Lung (tissue), 12 donors: ENCODE measurements around the gene HDHD3. TPM values are rescaled to one million over a fixed set of nuclear protein-coding genes. Genes with fewer than 3 reads are reported as not detected.

ENCODE experiments used
- ATAC-seq: fragments of 200-7000 bp; cut with Tn5 transposase; one replicate; pipeline ENCODE4 v1.9.1; 2020; ENCODE audit warnings: moderate number of reproducible peaks; ENCODE audit not compliant: insufficient read depth, low FRiP score
- DNase-seq, 3 donors: peaks; one replicate each; pipeline ENCODE4 v3.0.0-alpha.2; 2013 to 2017
- H3K27ac ChIP-seq, 2 donors: one replicate each; pipeline ENCODE4 v1.5.1; 2013; ENCODE audit warnings: mild to moderate bottlenecking in 2 of 2, moderate library complexity in 2 of 2, control low read depth in 1 of 2, inconsistent platforms in 1 of 2, low read depth in 1 of 2, low read length in 1 of 2
- H3K27me3 ChIP-seq, 3 donors: one replicate each; pipeline ENCODE4 v1.5.1; 2013; ENCODE audit warnings: low read length in 2 of 3; ENCODE audit not compliant: control insufficient read depth in 3 of 3, insufficient read depth in 3 of 3
- H3K36me3 ChIP-seq, 4 donors: one replicate each; pipeline ENCODE4 v1.5.1; 2013; ENCODE audit warnings: low read length in 4 of 4, mild to moderate bottlenecking in 1 of 4, moderate library complexity in 1 of 4; ENCODE audit not compliant: control insufficient read depth in 4 of 4, insufficient read depth in 4 of 4
- H3K4me1 ChIP-seq, 5 donors: one replicate each; pipeline ENCODE4 v1.5.1; 2013; ENCODE audit warnings: low read length in 5 of 5, mild to moderate bottlenecking in 2 of 5, moderate library complexity in 1 of 5; ENCODE audit not compliant: control insufficient read depth in 5 of 5, insufficient read depth in 5 of 5
- H3K4me3 ChIP-seq: one replicate; pipeline ENCODE4 v1.5.1; 2013; ENCODE audit warnings: mild to moderate bottlenecking, control low read depth, moderate library complexity
- H3K9ac ChIP-seq, 2 donors: one replicate each; pipeline ENCODE4 v1.5.1; 2013; ENCODE audit warnings: low read length in 2 of 2, control low read depth in 1 of 2; ENCODE audit not compliant: insufficient read depth in 1 of 2
- H3K9me3 ChIP-seq, 4 donors: one replicate each; pipeline ENCODE4 v1.5.1; 2013; ENCODE audit warnings: low read length in 3 of 4, mild to moderate bottlenecking in 1 of 4, moderate library complexity in 1 of 4; ENCODE audit not compliant: control insufficient read depth in 4 of 4, insufficient read depth in 3 of 4
- CTCF ChIP-seq: IDR thresholded peaks from 2 replicates; pipeline ENCODE4 v1.5.1; 2012; ENCODE audit warnings: mild to moderate bottlenecking; ENCODE audit errors: control extremely low read depth, extremely low read depth
- WGBS, 2 donors: extraction: QIAGEN DNeasy Blood & Tissue Kit; methylation state at CpG; one replicate each; pipeline ENCODE4 v1.1.7; 2013; 5-methylcytosine and 5-hydroxymethylcytosine counted together
- polyA plus RNA-seq, 2 donors: library from polyadenylated mRNA; stranded (reverse); fragments of 200-250 nt; gene quantifications; one replicate each; pipeline ENCODE4 v1.2.1, GENCODE V29; 2013
- total RNA-seq, 2 donors: library from RNA; depleted of rRNA in 1 of 2; stranded (reverse); fragments of >200 nt in 1 of 2; gene quantifications; one replicate each; pipeline ENCODE4 v1.2.1, GENCODE V29; 2014 to 2021
- donor health status: control.
- donor health status: control.
- donor health status: Bipolar disorder and iron deficiency.
- donor health status: healthy.
- donor health status: DM: yes; HTN: yes; CAD: no.

HDHD3 gene
- total and polyA plus RNA-seq, 4 donors: 17.0 to 21.1 (median 18.9) TPM

GRCh38 chr9:113373256-113373655 is 3.5 kb downstream of the HDHD3 start:
- DNase-seq (no peak), ATAC-seq (no peak)
- H3K4me3 ChIP-seq: no peak overlapping the region
- H3K36me3 ChIP-seq: peaks cover 7 to 18% (median 10%) of the 10 kb centered on the region in 4 donors
- H3K4me1 ChIP-seq: peaks cover 0 to 7% (median 0%) of the 10 kb centered on the region in 5 donors
- H3K9ac ChIP-seq: no peak overlapping the region
- TF ChIP-seq CTCF: no peak
- H3K9me3 ChIP-seq: no peaks in the 10 kb centered on the region
- no peak overlapping the region for H3K27ac ChIP-seq
- no peaks in the 10 kb centered on the region for H3K27me3 ChIP-seq
- WGBS, 2 donors: 74 to 85% methylated on average over 3 of the region's 3 CpGs

- Histone ChIP-seq H3K9me3 (no peaks in the 10 kb centered on the region), H3K9ac (no peak overlapping the region), H3K4me3 (no peak overlapping the region), H3K27ac (no peak overlapping the region), H3K4me1 (peaks cover 0 to 5% (median 0%) of the 10 kb centered on the region in 5 donors), H3K36me3 (peaks cover 7 to 18% (median 10%) of the 10 kb centered on the region in 4 donors), H3K27me3 (no peaks in the 10 kb centered on the region)
- ATAC-seq: no peak
- no peak for TF ChIP-seq CTCF
- WGBS, 2 donors: 91 to 95% methylated on average over 5 of the region's 5 CpGs
- DNase-seq: no peak
These were observed 4.7 kb downstream of the HDHD3 start for GRCh38 chr9:113372059-113372458.

GRCh38 chr9:113370806-113371325 is 5.9 kb downstream of the HDHD3 start:
- H3K27ac ChIP-seq: no peak overlapping the region
- whole genome bisulfite sequencing, 2 donors: 85 to 91% methylated on average over 8 of the region's 8 CpGs
- H3K4me3 ChIP-seq: no peak overlapping the region
- ATAC-seq (no peak), DNase-seq (no peak)
- no peaks in the 10 kb centered on the region for H3K9me3 ChIP-seq
- peaks cover 7 to 18% (median 10%) of the 10 kb centered on the region in 4 donors for H3K36me3 ChIP-seq
- H3K27me3 ChIP-seq: no peaks in the 10 kb centered on the region
- no peak overlapping the region for H3K9ac ChIP-seq
- no peak for TF ChIP-seq CTCF
- H3K4me1 ChIP-seq: peaks cover 0 to 3% (median 0%) of the 10 kb centered on the region in 5 donors

- no peaks in the 10 kb centered on the region for H3K27me3 ChIP-seq
- H3K9ac ChIP-seq: no peak overlapping the region
- H3K27ac ChIP-seq: no peak overlapping the region
- peaks cover 5 to 17% (median 8%) of the 10 kb centered on the region in 4 donors for H3K36me3 ChIP-seq
- no peaks in the 10 kb centered on the region for H3K4me1 ChIP-seq
- WGBS, 2 donors: 85 to 88% methylated on average over 11 of the region's 11 CpGs
- no peak overlapping the region for H3K4me3 ChIP-seq
- no peaks in the 10 kb centered on the region for H3K9me3 ChIP-seq
- DNase-seq: no peak
- no peak for ATAC-seq
- TF ChIP-seq CTCF: no peak
These were observed 7.0 kb downstream of the HDHD3 start for GRCh38 chr9:113369855-113370140.
